Kidney capillary endothelial cell (primary cell): ENCODE results near the gene LMBRD1.
"Not testable (repeated sequence)": the region's sequence is repeated elsewhere in the genome, so short reads cannot be mapped to it uniquely, and the experiment has no call there.

Source experiments
- DNase-seq: peaks from one replicate; pipeline ENCODE4 v3.0.0-alpha.2; 2018; ENCODE audit warnings: low spot score

Gene LMBRD1

GRCh38 chr6:69796642-69797390 is at the start of gene LMBRD1:
Gene LMBRD1, minus strand, starts transcription at chr6:69797010. Its CDS starts 129 bp downstream, at chr6:69796881.
- peak; percentile 87 for DNase-seq

GRCh38 chr6:69846312-69846711 is 49.5 kb upstream of the LMBRD1 start:
- DNase-seq, result no peak

GRCh38 chr6:69843189-69843588 is 46.4 kb upstream of the LMBRD1 start:
- no peak for DNase-seq

DNA sequence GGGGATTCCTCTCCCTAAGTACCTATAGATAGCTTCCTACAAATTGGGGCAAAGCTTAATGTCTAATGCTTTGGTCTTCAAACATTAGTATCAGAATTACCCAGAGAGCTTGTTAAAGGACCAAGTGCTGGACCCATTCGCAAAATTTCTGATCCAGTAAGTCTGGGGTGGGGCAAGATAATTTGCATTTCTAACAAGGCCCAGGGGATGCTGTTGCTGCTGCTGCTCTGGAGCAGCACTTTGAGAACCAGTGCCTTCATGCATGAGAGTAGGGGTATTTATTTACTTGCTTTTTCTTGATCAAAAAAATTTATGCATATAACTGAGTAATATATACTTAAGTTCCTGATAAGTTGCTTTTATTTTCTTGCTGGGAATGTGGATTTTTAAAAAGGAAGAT is 45.1 kb upstream of the LMBRD1 start:
- no peak for DNase-seq

- DNase-seq, result peak; percentile 66
Measured at GRCh38 chr6:69835414-69836179, 38.8 kb upstream of the LMBRD1 start.

- DNase-seq, result no peak
Measured at GRCh38 chr6:69832558-69832957, 35.7 kb upstream of the LMBRD1 start.

- no peak for DNase-seq
Measured at GRCh38 chr6:69827276-69827893, 30.6 kb upstream of the LMBRD1 start.

DNA sequence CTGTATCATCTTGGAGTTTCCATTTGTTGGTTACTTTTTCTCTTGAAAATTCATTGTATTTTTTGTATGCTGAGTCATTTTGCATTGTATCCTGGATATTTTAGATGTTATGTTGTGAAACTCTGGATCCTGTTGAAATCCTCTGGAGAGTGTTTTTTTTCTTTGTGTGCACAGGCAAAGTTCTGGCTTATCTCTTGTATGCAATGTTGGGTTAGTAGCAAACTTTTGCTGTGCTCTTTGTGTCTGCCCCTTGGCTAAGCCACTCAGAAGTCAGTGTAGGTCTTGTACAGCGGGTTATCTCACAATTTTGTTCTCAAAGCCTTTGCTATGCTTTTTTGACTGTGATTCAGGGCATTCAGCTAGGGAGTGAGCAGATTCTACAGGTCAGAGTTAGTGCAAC is 29.1 kb upstream of the LMBRD1 start:
- DNase-seq, result no peak

DNA sequence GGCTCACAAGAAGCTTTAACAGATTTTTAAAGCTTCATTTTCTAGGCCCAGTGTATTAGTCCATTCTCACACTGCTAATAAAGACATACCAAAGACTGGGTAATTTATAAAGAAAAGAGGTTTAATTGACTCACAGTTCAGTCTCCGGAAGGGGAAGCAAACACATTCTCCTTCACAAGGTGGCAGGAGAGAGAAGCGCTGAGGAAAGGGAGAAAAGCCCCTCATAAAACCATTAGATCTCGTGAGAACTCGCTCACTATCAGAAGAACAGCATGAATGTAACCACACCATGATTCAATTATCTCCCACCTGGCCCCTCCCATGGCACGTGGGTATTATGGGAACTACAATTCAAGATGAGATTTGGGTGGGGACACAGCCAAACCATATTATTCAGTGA is 27.5 kb upstream of the LMBRD1 start:
- not testable (repeated sequence) for DNase-seq

- no peak for DNase-seq
Measured at GRCh38 chr6:69820438-69820837, 23.6 kb upstream of the LMBRD1 start.

GRCh38 chr6:69820018-69820417 is 23.2 kb upstream of the LMBRD1 start:
- DNase-seq, result no peak

DNA sequence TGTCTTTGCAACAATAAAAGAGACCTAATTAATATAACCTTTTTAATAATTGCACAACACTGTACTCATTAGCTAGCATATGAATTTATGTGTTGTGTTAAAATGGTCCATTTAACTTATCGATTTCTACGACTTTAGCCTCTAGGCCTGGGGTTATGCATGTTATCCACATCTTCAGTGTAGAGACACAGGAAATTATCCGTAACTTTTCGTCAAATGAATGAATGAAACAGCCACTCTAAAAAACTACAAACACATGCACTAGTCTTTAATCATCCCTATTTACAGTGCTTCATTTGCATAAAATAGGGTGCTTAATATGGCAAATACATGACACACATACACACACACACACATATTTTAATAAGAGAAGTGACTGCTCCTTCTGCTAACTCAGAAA is 22.3 kb upstream of the LMBRD1 start:
- DNase-seq, result no peak

DNA sequence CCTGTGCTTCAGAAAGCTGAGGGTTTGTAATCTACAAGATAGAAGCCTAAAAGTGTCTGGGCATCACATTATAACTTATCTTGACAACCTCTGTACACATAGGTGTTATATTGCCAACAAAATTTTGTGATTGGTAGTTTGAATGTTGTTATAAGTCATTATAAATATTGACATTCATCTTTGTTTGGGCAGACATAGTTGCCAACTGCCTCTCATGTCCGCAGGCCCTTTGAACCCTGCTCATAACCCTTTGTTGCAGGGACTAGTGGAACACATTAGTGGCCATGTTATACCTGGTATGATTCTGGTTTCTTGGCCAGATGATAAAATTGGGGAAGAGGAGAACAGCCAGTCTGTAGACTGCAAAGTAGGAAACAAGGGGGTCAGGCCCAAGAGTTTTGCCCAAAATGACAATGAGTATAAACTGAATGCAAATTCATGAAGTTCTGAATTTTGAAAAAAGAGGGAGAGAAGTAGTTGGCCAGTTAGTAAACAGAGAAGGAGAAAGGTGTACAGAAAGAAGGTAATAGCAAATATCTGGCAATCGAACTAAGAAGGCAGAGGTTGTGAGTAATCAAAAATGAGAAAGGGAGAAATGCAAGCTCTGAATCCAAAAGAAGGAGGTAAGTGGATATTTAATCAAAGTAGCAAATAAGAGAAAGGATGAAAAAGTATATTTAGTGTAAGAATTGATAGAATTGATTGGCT is 21.6 kb upstream of the LMBRD1 start:
- no peak for DNase-seq

- DNase-seq, result no peak
Measured at GRCh38 chr6:69817358-69817757, 20.5 kb upstream of the LMBRD1 start.

- DNase-seq, result no peak
Measured at GRCh38 chr6:69816569-69816968, 19.8 kb upstream of the LMBRD1 start.

DNA sequence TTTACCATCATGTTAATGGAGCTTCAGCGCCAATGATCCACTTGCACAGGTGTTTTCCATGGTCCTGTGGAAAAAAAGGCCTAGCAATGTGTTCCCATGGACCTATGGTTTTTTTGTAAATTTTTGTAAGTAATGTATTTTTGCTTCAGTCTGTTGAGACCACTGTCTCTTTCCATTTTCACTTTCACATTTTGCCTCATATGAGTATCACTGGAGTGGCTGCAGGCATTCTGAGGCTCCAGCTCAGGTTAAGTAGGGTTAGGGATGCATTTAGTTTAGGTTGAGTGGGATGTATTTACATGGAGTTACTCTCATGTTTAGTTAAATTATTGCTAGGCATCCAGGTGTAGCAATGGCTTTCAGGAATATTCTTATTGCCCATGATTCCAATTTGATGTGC is 19.2 kb upstream of the LMBRD1 start:
- DNase-seq, result no peak

GRCh38 chr6:69813508-69813907 is 16.7 kb upstream of the LMBRD1 start:
- DNase-seq, result no peak

GRCh38 chr6:69812746-69813427 is 16.1 kb upstream of the LMBRD1 start:
- no peak for DNase-seq

DNA sequence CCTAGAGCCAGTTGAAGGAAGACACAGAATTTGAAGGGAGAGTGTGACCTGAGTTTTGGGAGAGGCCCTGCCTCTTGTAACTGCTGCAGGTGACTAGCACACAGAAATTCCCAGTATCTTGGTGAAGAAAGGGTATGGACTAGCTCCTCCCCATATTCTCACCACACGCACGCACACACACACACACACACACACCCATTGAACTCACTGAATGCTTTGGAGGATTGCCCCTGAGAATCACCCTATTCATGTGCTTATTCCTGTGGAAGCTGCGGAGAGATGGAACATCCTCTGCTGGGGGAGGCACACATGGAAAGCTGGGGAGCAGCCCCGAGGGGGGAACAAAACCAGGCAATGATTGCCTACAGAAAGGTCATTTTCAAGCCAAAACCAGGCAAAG is 6.2 kb upstream of the LMBRD1 start:
- DNase-seq, result no peak

- no peak for DNase-seq
Measured at GRCh38 chr6:69801711-69802110, 4.9 kb upstream of the LMBRD1 start.

DNA sequence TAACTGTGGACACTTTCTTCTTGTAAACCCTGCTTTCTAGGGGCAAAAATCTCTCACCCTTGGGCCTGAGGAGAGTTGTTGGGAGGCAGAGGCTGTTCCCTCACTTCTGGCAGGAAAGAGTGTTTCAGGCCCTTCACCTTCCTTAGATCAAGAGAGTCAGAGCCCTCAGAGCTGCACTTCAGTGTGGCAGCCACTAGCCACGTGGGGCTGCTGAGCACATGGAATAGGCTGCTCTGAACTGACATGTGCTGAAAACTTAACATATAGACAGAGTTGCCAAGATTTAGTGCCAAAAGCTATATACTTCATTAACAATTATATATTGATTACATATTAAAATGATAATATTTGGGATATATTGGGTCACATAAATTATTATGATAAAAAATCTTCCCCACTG is 4.4 kb upstream of the LMBRD1 start:
- no peak for DNase-seq

GRCh38 chr6:69798796-69799195 is 2.0 kb upstream of the LMBRD1 start:
- not testable (repeated sequence) for DNase-seq
